GM23338 (cell line): ENCODE results near the gene KLC1.

Source experiments
- CREB1 ChIP-seq: fragments of 250-450 bp; sonication (Bioruptor Pico); IDR thresholded peaks from 2 replicates; pipeline ENCODE4 v1.5.0; 2020; ENCODE audit warnings: low read depth, mild to moderate bottlenecking, moderate library complexity
- EZH2 ChIP-seq: fragments of 200-600 bp; sonication (generic); IDR thresholded peaks from one replicate; pipeline ENCODE4 v1.8.0; 2017; ENCODE audit warnings: antibody characterized with exemption, mild to moderate bottlenecking, low read depth; ENCODE audit not compliant: unreplicated experiment
- EZH2phosphoT487 ChIP-seq: fragments of 200-600 bp; sonication (generic); IDR thresholded peaks from one replicate; pipeline ENCODE4 v1.8.1; 2018; ENCODE audit warnings: antibody characterized with exemption; ENCODE audit not compliant: unreplicated experiment
- JUNB ChIP-seq: IDR thresholded peaks from one replicate; pipeline ENCODE4 v1.6.1; 2016; ENCODE audit warnings: antibody characterized with exemption; ENCODE audit not compliant: unreplicated experiment
- POLR2AphosphoS5 ChIP-seq: IDR thresholded peaks from 2 replicates; pipeline ENCODE4 v1.6.1; 2016; ENCODE audit warnings: antibody characterized with exemption, low read depth
- TF ChIP-seq, protein P1 (sequence below): IDR thresholded peaks from one replicate; pipeline ENCODE4 v1.6.1; 2018; ENCODE audit warnings: antibody characterized with exemption; ENCODE audit not compliant: unreplicated experiment
- TF ChIP-seq, protein P2 (sequence below), 2 experiments: fragments of 200-600 bp in 1 of 2; sonication (generic) in 1 of 2; conservative IDR thresholded peaks; 2 replicates each; pipeline versions ENCODE4 v1.5.1 to v1.6.1; 2016 to 2017; ENCODE audit warnings: antibody characterized with exemption in 2 of 2, low read depth in 2 of 2, mild to moderate bottlenecking in 2 of 2, moderate library complexity in 1 of 2

DNA sequence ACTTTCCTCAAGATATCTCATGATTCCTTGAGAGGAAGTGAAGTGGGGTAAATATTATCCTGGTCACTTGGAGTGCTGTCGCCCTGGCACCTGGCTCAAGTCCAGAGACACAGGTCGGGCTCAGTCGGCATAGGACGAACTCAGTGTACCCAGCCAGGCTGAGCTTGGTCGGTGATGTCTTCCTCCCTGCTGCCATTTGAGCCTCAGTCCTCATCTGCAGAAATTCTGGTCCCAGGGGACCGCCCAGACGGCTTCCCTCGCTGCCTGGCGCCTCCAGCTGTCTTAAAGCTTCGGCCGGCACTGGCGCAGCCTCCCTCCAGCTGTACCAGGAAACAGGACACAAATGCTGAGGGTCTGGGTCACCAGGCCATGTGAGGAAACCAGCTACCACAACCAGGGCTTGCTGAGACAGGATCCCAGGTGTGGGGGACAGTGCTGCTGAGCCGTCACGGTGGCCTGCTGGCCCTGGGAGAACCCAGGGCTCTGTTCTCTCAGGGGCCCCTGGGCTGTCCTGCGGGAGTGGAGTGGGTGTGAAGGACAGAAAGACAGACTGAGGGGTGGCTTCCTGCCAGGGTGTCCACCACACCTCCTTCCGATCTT is 5.0 kb upstream of the KLC1 start:
- TF ChIP-seq, protein P1, sequence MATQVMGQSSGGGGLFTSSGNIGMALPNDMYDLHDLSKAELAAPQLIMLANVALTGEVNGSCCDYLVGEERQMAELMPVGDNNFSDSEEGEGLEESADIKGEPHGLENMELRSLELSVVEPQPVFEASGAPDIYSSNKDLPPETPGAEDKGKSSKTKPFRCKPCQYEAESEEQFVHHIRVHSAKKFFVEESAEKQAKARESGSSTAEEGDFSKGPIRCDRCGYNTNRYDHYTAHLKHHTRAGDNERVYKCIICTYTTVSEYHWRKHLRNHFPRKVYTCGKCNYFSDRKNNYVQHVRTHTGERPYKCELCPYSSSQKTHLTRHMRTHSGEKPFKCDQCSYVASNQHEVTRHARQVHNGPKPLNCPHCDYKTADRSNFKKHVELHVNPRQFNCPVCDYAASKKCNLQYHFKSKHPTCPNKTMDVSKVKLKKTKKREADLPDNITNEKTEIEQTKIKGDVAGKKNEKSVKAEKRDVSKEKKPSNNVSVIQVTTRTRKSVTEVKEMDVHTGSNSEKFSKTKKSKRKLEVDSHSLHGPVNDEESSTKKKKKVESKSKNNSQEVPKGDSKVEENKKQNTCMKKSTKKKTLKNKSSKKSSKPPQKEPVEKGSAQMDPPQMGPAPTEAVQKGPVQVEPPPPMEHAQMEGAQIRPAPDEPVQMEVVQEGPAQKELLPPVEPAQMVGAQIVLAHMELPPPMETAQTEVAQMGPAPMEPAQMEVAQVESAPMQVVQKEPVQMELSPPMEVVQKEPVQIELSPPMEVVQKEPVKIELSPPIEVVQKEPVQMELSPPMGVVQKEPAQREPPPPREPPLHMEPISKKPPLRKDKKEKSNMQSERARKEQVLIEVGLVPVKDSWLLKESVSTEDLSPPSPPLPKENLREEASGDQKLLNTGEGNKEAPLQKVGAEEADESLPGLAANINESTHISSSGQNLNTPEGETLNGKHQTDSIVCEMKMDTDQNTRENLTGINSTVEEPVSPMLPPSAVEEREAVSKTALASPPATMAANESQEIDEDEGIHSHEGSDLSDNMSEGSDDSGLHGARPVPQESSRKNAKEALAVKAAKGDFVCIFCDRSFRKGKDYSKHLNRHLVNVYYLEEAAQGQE = no peak
- TF ChIP-seq EZH2 (no peak), POLR2AphosphoS5 (no peak), CREB1 (CRISPR knock-in tag) (no peak), EZH2phosphoT487 (no peak), JUNB (no peak)
- TF ChIP-seq, protein P2, sequence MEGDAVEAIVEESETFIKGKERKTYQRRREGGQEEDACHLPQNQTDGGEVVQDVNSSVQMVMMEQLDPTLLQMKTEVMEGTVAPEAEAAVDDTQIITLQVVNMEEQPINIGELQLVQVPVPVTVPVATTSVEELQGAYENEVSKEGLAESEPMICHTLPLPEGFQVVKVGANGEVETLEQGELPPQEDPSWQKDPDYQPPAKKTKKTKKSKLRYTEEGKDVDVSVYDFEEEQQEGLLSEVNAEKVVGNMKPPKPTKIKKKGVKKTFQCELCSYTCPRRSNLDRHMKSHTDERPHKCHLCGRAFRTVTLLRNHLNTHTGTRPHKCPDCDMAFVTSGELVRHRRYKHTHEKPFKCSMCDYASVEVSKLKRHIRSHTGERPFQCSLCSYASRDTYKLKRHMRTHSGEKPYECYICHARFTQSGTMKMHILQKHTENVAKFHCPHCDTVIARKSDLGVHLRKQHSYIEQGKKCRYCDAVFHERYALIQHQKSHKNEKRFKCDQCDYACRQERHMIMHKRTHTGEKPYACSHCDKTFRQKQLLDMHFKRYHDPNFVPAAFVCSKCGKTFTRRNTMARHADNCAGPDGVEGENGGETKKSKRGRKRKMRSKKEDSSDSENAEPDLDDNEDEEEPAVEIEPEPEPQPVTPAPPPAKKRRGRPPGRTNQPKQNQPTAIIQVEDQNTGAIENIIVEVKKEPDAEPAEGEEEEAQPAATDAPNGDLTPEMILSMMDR (conservative IDR thresholded peaks at IDR 0.05; ENCODE audit: low read depth in 2 of 2) = no peak
